Fibroblast of skin of right quadriceps (primary cell): ENCODE measurements around the gene E4F1.
"Not testable (repeated sequence)": the region's sequence is repeated elsewhere in the genome, so short reads cannot be mapped to it uniquely, and the experiment has no call there.

Experiments used
- DNase-seq: peaks from one replicate; pipeline ENCODE4 v3.0.0-alpha.2; 2013

Gene E4F1

GRCh38 chr16:2189252-2189893, 34.0 kb upstream of the E4F1 start:
- no peak for DNase-seq

DNA sequence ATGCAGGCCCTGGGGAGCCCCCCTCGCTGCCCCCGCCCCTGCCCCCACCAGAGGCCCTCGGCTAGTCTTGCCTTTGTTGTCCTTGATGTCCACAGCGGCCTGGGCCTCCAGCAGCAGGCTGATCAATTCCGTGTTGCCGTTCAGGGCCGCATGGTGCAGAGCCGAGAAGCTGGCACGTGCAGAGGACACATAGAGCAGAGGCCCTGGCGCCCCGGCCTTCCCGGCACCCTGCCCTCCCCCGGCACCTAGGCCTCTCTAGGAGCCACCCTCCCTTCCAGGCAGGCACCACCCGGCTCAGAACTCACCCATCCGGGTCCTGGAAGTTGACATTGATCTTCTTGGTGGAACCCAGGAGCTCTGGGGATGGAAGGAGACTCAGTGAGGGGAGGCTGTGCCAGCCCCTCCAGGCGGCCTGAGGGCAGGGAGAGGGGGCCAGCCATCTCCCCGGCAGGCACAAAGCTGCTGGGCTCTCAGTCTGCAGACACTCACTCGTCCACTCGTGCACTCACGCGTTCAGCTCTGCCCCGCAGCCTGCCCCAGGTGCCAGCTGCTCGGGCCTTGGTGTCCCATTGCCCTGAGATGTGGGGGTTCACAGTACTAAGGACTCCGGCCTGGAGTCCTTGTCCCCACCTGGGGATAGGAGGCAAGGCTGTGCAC, 33.3 kb upstream of the E4F1 start:
- no peak for DNase-seq

GRCh38 chr16:2190659-2191445, 32.5 kb upstream of the E4F1 start:
- DNase-seq: no peak

GRCh38 chr16:2191446-2191706, 32.0 kb upstream of the E4F1 start:
- no peak for DNase-seq

DNA sequence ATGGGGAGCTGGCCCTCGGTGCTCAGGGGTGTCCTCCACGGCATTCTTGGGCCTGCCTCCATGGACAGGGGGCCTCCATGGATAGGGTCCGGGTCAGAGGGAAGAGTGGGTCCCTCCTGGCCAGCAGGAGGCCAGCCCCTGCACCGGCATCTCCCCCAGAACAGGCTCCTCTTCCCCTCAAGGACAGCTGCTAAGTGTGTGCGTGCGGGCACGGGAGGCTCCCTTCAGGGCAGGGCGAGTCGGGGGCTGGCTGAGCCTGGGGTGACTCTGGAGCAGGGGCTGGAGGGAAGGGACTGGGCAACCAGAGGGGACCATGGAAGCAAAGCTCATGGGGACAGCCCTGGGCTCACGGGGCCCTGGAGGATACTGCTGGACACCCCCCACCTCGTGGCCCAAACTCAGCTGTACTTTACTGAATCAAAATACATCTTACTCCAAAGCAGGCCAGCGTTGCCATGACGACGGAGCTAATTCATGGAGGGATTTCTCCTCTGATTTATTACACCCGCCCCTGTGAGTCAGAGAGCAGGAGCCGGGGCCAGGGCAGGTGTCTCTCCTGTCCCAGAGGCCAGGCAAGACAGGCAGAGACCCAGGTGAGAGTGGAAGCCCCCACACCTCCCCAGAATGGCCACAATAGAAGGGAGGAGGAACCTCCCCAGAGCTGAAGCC, 29.1 kb upstream of the E4F1 start:
- DNase-seq: peak; percentile 45

DNA sequence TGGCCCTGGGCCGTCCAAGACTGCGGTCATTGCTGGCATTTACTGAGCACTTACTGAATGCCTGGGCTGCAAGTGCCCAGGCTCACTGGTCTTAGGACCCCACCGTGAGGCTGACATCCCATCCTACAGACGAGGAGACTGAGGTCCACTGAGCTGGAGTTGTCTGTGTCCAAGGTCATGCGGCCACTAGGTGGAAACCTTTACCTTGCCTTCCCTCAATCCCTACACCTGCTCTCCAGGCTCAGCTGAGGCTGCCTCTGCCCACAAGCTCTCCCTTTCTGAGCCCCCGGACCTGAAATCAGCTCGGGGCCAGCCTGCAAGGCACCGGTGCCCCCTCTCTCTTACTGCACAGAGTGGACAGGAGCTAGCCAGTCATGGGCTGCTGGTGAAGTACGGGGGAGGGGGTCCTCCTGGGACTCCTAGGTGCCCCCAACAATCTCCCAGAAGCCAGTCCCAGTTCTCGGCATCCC, 28.5 kb upstream of the E4F1 start:
- DNase-seq: peak; percentile 20

- no peak for DNase-seq
Measured at GRCh38 chr16:2195322-2196161, 27.8 kb upstream of the E4F1 start.

DNA sequence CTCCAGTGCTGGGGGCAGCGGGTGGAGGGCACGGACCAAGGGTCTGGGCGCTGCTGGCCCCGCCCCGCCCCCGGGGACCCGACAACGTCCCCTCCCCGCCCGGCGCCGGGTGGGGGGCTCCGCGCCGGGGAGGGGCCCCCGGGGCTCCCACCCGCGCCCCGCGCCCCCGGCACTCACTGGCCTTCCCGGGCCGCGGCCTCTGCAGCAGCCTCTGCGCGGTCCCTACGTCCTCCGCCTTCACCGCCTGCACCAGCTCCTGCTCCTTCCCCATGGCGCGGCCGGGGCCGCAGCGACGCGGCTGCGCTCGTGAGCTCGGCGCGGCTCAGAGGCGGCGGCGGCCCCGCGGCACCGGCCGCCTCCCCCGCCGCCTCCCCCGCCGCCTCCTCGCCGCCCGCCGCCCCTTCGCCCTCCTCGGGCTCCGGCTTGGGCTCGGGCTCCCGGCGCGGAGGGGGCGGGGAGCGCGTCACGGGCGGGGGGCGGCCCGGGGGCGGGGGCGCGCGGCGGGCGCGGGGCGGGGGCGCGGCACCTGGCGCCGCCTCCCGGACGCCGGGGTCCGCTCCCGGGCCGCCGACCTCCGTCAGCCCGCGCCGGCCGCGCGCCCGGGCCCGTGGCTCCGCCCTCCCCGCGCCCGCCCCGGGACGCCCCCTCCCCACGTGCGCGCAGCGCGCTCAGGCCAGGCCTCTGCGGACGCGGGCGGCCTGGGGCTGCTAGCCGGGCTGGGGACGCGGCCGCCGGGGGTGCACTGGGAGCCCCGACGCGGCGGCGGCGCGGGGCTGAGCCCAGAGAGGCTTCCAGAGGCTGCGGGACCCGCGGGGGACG, 27.0 kb upstream of the E4F1 start, which contains the start of gene CASKIN1:
CASKIN1 (minus strand) TSS at position 444 of the 819 bp plus-strand sequence; CDS start at position 271, 173 bp downstream.
- DNase-seq: no peak

DNA sequence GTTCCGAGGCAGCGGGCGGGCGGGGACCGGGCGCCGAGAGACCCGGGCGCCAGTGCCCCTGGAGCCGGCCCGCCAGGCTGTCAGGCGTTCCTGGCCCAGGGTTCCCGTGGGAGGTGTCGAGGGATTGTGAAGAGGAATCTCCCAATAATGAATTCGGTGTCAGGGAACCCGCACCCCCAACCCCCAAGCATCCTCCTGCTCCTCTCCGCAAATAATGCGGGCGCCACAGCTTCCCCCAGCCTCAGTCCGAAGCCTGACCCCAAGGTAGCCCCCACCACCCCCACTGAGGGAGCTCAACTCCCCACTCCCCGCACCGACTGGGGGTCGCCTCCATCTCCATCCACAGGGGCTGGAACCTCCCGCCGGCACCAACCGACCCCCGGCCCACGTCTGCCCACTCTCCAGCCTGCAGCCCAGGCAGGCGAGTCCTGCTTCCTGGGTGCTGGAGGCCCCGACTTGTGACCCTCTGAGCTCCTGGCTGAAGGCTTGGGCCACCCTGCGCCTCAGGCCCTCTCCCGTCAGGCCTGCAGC, 26.3 kb upstream of the E4F1 start:
- no peak for DNase-seq

- no peak for DNase-seq
Measured at GRCh38 chr16:2197765-2198164, 25.6 kb upstream of the E4F1 start.

DNA sequence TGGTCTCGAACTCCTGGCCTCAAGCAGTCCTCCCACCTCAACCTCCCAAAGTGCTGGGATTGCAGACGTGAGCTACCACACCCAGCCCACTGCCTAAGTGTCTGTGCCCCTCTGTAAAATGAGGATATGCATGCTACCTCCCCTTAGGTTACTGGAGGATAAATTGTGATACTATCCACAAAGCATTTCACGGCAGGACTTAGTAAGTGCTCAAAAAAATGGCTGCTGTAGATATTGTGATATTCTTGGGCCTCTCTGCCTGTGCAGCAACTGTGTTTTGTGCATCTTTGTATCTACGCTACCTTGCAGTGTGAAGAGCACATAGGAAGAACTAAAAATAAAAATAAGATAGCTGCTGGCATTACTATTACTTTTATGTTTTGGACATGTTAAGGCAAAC, 25.1 kb upstream of the E4F1 start:
- no peak for DNase-seq

GRCh38 chr16:2199095-2199494, 24.3 kb upstream of the E4F1 start:
- DNase-seq: no peak

- no peak for DNase-seq
Measured at GRCh38 chr16:2199621-2200139, 23.7 kb upstream of the E4F1 start.

GRCh38 chr16:2200313-2200712, 23.1 kb upstream of the E4F1 start:
- DNase-seq: no peak

- DNase-seq: not testable (repeated sequence)
Measured at GRCh38 chr16:2203119-2203688, 20.2 kb upstream of the E4F1 start.

GRCh38 chr16:2204416-2205103, 18.8 kb upstream of the E4F1 start:
- DNase-seq: no peak

GRCh38 chr16:2205104-2205966, 18.1 kb upstream of the E4F1 start, which contains the start of gene MLST8:
Gene MLST8, plus strand, starts transcription at chr16:2205454. Its CDS starts 632 bp downstream, at chr16:2206086.
- DNase-seq: peak; percentile 86

DNA sequence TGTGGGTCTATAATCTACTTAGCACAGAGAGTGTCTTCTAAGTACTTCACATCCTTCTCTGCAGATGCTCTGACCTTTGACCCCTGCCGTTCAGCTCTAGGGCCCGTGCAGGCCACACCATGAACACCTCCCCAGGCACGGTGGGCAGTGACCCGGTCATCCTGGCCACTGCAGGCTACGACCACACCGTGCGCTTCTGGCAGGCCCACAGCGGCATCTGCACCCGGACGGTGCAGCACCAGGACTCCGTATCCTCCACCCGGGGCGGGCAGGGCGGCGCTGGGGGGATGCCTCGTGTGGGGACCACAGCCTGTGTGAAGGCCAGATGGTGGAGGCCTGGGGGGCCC, 17.5 kb upstream of the E4F1 start:
- DNase-seq: no peak

DNA sequence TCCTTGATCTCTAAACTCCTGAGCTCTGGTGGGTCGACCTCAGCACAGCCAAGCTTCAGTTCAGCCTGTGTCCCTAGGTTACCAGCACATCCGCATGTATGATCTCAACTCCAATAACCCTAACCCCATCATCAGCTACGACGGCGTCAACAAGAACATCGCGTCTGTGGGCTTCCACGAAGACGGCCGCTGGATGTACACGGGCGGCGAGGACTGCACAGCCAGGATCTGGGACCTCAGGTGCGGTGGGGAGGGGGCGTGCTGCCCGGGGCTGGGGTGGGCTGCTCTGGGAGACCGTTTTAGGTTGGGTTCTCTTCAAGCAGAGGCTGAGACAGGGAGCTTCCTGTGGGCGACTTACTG, 17.0 kb upstream of the E4F1 start:
- DNase-seq: no peak
